ENCODE measurements around the gene ANXA2R.
A peak's percentile ranks its signal among the peaks of the same experiment; 100 is the strongest.

Gene ANXA2R

GRCh38 chr5:43001748-43002147, 38.4 kb downstream of the ANXA2R start:
- no peak overlapping the region for H3K4me3 ChIP-seq (ENCODE audit: low read depth, low read length)

DNA sequence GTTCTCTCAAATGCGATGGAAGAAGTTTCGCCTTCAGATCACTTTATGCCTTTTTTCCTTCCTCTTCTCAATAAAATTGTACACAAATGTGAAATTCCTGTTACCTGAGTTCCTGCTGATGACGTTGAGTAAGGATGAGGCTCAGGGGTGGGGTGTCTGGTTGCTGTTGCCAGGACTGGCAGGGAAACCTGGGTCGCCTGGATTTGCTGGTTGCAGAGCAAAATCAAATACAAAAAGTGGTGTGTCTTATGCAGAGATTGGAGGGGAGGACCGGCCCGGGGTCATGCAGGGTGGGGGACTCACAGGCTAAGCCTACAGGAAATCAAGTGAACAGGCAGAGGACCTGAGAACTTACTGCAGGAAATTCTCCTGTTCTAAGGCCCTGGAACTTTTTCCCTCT, 39.2 kb downstream of the ANXA2R start:
- H3K4me3 ChIP-seq (ENCODE audit: low read depth, low read length) = no peak overlapping the region

DNA sequence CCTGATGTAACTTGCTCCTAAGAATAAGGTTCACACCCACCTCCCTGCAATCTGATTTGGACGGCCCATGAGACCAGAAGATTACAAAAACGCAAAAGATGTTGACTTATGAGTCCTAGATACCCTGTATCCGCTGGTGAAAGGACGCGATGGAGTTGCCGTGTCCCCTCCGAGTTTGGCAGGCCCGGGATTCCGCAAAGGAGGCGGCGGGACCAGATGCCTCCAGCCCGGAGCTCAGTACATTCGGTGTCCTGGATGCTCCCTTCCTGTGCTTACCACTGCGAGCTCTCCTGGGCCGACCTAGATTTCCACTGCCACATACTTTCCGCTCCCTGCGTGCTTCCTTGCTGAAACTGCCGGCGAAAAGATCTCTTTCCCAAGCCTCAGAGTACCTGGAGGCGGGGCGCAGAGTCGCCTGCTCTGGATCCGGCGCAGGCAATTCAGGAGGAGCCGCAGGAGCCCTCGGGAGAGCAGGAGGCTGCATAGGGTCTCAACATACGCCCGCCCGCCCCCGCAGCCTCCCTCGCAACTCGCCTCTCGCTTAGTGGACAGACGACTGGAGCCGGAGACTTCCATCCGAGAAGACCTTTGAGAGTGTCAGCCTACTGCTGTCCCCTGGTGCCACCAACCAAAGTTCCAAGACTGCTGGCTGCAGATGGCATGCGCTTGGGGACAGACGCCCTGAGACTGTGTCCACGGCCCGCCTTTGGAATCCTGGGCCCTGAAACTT, 39.8 kb downstream of the ANXA2R start:
- peak overlapping the region; percentile 6 for H3K4me3 ChIP-seq (ENCODE audit: low read depth, low read length)

DNA sequence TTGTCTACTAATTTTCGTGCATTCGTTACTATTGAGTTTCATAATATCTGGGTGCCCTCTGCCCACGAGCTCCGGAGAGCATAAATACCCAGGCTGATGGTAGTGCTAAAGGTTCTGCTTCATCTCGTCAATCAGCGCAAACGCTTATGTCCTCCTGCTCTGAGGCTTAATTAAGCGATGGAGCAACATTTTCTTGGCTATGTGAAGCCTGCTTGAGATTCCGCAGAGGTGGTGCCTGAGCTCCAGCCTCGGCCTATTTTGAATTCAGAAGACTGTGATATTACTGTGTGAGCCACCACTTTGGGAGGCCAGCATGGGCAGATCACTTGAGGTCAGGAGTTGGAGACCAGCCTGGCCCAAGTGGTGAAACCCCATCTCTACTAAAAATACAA, 44.8 kb downstream of the ANXA2R start:
- no peak overlapping the region for H3K4me3 ChIP-seq (ENCODE audit: low read depth, low read length)

GRCh38 chr5:42994555-42995359, 45.4 kb downstream of the ANXA2R start:
- H3K4me3 ChIP-seq (ENCODE audit: low read depth, low read length) = peak overlapping the region; percentile 24

DNA sequence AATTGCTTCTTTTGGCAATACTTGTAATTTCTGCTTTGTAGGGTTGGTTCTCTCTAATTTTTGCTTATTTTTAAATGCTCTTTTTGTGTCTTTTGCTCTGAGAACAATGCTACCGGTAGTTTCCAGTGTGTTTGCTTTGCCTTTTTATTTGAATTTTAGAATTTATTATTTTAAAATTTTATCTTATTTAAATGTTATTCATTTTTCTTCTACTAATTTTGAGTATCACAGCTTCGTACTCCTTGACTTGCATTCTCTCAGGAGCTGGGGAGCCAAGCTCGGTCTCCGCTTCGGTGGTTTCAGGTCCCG, 45.9 kb downstream of the ANXA2R start:
- no peak overlapping the region for H3K4me3 ChIP-seq (ENCODE audit: low read depth, low read length)

GRCh38 chr5:42993516-42994245, 46.4 kb downstream of the ANXA2R start:
- no peak overlapping the region for H3K4me3 ChIP-seq (ENCODE audit: low read depth, low read length)

DNA sequence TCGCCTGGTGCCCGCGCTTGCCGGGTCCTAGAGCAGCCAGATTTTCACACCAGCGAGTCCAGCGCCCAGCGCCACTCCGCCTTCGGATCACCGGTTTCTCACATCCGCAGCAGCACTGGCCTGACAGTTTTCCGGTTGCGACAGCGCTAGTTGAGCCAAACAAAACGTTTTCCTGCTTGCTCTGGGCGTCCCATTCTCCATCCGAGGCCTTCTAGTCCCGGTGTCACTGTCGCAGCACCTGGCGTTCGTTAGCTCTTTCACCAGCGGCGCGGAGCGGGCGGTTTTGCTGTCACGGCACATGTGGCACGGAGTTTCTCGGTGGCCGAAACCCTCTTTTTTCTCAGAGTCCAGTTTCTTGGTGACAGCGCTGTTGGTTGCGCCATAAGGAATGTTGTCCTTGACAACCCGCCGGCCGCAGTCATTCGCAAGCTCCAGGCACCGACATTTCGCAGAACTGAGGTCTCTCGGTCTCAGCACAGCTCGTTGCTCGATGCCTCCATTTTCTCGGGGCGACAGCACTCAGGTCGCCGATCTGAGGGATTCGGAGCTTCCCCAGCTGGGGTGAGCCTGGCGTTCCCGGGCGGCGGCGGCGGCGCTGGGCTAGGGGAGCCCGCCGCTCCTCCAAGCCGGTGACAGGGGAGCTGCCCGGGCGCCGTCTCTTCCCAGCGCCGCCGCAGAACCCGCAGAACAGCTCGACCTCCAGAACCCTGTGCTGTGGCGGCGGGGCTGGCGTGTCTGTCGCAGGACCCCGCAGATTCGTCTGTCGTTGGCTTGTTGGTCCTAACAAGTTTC, 47.8 kb downstream of the ANXA2R start:
- peak overlapping the region; percentile 46 for H3K4me3 ChIP-seq (ENCODE audit: low read depth, low read length)

- peak overlapping the region; percentile 46 for H3K4me3 ChIP-seq (ENCODE audit: low read depth, low read length)
Measured at GRCh38 chr5:42991404-42992087, 48.6 kb downstream of the ANXA2R start.

GRCh38 chr5:42990892-42991291, 49.2 kb downstream of the ANXA2R start:
- no peak overlapping the region for H3K4me3 ChIP-seq (ENCODE audit: low read depth, low read length)
